ENCODE results near the gene PPIF.
A peak's percentile ranks its signal among the peaks of the same experiment; 100 is the strongest.

PPIF gene

DNA sequence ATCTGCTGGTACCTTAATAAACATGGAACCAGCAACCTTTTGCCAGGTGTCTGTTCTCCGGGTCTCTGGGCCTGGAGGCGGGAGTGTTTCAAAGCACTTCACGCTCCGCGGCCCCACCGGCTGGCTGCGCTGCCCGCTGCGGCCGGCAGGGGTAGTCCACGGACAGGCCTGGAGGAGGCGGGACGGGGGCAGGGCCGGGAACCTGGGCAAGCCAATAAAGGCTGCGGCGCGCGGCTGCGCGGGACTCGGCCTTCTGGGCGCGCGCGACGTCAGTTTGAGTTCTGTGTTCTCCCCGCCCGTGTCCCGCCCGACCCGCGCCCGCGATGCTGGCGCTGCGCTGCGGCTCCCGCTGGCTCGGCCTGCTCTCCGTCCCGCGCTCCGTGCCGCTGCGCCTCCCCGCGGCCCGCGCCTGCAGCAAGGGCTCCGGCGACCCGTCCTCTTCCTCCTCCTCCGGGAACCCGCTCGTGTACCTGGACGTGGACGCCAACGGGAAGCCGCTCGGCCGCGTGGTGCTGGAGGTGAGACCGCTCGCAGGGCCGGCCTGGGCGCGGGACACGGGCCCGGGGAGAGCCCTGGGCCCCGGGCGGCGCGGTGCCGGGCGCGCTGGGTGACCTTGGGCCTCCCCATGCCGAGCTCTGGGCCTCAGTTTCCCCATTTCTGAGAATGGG lies at the start of gene PPIF:
Gene PPIF (plus strand): TSS at position 244 of the 668 bp plus-strand sequence. CDS start 80 bp downstream, at position 324.
- TF ChIP-seq YY1 (IDR thresholded peaks at IDR 0.05; ENCODE audit: low read depth) (peak; percentile 58; the same call in 1 of the 2 replicates), EGR1 (IDR thresholded peaks at IDR 0.05) (peak; percentile 39; the same call in 1 of the 2 replicates), TEAD4 (IDR thresholded peaks at IDR 0.05) (no peak; the same call in 1 of the 2 replicates), MAX (IDR thresholded peaks at IDR 0.05) (no peak; the same call in 1 of the 2 replicates), EP300 (IDR thresholded peaks at IDR 0.05; ENCODE audit: borderline replicate concordance) (no peak), FOXM1 (IDR thresholded peaks at IDR 0.05; ENCODE audit: borderline replicate concordance, low read depth) (no peak), RAD21 (IDR thresholded peaks at IDR 0.05; ENCODE audit: low read depth) (peak; percentile 68), TCF12 (IDR thresholded peaks at IDR 0.05; ENCODE audit: low read depth) (peak; percentile 80; the same call in 1 of the 2 replicates), NFIC (IDR thresholded peaks at IDR 0.05) (peak; percentile 54; the same call in 1 of the 2 replicates), CREB1 (IDR thresholded peaks at IDR 0.05; ENCODE audit: low read depth) (0 out of 2 replicates have a peak, but pooled peaks have one; percentile 22), TAF1 (IDR thresholded peaks at IDR 0.05; ENCODE audit: low read depth) (peak; percentile 84), ZBTB7A (IDR thresholded peaks at IDR 0.05; ENCODE audit: low read depth) (no peak), CEBPB (IDR thresholded peaks at IDR 0.05) (peak; percentile 2; the same call in 1 of the 2 replicates), USF1 (IDR thresholded peaks at IDR 0.05) (no peak)
- TF ChIP-seq, protein P1, sequence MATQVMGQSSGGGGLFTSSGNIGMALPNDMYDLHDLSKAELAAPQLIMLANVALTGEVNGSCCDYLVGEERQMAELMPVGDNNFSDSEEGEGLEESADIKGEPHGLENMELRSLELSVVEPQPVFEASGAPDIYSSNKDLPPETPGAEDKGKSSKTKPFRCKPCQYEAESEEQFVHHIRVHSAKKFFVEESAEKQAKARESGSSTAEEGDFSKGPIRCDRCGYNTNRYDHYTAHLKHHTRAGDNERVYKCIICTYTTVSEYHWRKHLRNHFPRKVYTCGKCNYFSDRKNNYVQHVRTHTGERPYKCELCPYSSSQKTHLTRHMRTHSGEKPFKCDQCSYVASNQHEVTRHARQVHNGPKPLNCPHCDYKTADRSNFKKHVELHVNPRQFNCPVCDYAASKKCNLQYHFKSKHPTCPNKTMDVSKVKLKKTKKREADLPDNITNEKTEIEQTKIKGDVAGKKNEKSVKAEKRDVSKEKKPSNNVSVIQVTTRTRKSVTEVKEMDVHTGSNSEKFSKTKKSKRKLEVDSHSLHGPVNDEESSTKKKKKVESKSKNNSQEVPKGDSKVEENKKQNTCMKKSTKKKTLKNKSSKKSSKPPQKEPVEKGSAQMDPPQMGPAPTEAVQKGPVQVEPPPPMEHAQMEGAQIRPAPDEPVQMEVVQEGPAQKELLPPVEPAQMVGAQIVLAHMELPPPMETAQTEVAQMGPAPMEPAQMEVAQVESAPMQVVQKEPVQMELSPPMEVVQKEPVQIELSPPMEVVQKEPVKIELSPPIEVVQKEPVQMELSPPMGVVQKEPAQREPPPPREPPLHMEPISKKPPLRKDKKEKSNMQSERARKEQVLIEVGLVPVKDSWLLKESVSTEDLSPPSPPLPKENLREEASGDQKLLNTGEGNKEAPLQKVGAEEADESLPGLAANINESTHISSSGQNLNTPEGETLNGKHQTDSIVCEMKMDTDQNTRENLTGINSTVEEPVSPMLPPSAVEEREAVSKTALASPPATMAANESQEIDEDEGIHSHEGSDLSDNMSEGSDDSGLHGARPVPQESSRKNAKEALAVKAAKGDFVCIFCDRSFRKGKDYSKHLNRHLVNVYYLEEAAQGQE (IDR thresholded peaks at IDR 0.05; ENCODE audit: low read depth) = peak; percentile 28; the same call in 1 of the 2 replicates

GRCh38 chr10:79298403-79299244 lies 48.6 kb upstream of the PPIF start:
- TF ChIP-seq TCF12 (IDR thresholded peaks at IDR 0.05; ENCODE audit: low read depth) = no peak
- no peak for TF ChIP-seq CEBPB (IDR thresholded peaks at IDR 0.05)
- TF ChIP-seq EP300 (IDR thresholded peaks at IDR 0.05; ENCODE audit: borderline replicate concordance) = 0 out of 2 replicates have a peak, but pooled peaks have one; percentile 16
- TF ChIP-seq NFIC (IDR thresholded peaks at IDR 0.05) = no peak
- TF ChIP-seq FOXM1 (IDR thresholded peaks at IDR 0.05; ENCODE audit: borderline replicate concordance, low read depth) = no peak
- no peak for TF ChIP-seq TEAD4 (IDR thresholded peaks at IDR 0.05)
- peak; percentile 58; the same call in 1 of the 2 replicates for TF ChIP-seq YY1 (IDR thresholded peaks at IDR 0.05; ENCODE audit: low read depth)
- peak; percentile 38; the same call in 1 of the 2 replicates for TF ChIP-seq MAX (IDR thresholded peaks at IDR 0.05)
- no peak for TF ChIP-seq RAD21 (IDR thresholded peaks at IDR 0.05; ENCODE audit: low read depth)

DNA sequence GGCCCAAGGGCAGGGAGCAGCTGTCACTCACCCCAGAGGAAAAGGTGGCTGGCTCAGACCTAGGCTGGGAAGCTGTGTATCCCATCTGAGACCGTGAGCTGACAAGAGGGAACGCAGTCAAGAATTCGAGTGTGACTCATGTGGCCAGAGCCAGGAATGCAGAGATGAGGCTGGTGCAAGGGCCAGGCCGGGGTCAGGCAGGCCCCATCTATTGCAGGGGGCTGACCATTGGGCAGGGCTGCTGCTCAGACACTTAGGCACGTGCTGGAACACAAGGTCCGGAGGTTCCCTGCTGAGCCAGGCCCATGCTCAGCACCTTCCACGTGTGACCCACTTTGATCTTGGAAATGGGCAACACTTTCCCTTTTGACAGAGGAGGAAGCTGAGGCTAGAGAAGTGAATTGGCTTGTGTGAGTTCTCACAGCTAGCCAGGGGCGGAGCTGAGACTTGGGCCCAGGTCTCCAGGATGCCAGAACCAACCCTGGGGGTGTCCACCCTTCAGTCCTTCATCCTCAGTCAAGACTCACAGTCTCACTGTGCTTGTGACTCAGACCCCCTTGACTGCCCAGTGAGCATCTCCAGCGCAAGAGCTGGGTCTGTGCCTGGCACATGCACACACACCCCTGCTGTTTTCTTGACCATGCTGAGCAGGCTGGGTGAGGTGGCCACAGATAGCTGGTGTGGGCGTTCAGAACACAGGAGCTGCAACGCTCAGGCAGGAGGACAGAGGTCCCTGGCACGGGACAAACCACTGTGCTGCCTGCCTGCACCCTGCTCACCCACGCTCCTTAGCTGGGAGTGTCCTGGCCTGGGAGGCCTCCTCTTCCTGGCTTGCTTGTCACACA lies 47.6 kb upstream of the PPIF start:
- TF ChIP-seq RAD21 (IDR thresholded peaks at IDR 0.05; ENCODE audit: low read depth) (no peak), MAX (IDR thresholded peaks at IDR 0.05) (0 out of 2 replicates have a peak, but pooled peaks have one; percentile 31), NFIC (IDR thresholded peaks at IDR 0.05) (no peak)

GRCh38 chr10:79300711-79301110 lies 46.6 kb upstream of the PPIF start:
- TF ChIP-seq EGR1 (IDR thresholded peaks at IDR 0.05) (no peak), ZBTB7A (IDR thresholded peaks at IDR 0.05; ENCODE audit: low read depth) (no peak), FOXM1 (IDR thresholded peaks at IDR 0.05; ENCODE audit: borderline replicate concordance, low read depth) (no peak), RAD21 (IDR thresholded peaks at IDR 0.05; ENCODE audit: low read depth) (no peak), CEBPB (IDR thresholded peaks at IDR 0.05) (no peak), NFIC (IDR thresholded peaks at IDR 0.05) (no peak)
- TF ChIP-seq, protein P1 (IDR thresholded peaks at IDR 0.05; ENCODE audit: low read depth) = no peak
